Measurements from ENCODE around the gene ZBTB5.

DNA sequence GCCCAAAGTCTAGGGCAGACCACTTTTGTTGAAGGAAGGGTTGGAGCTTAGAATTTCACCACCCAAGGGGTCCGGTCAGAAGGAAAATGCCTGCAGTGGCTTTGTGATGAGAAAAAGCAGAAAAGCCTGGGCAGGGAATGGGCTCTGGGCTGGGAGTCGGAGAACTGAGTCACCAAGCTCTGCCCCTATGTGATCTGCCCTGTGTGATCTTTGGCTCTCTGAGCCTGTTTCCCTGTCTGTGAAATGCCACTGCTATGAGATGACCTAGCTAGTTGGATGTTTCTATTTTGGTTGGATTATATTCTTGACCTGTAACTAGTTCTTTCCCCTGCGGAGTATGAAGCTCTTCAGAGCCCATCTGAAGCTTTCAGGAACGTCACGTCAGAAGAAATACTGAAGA lies 30.3 kb upstream of the ZBTB5 start:
- TF ChIP-seq, protein P1, sequence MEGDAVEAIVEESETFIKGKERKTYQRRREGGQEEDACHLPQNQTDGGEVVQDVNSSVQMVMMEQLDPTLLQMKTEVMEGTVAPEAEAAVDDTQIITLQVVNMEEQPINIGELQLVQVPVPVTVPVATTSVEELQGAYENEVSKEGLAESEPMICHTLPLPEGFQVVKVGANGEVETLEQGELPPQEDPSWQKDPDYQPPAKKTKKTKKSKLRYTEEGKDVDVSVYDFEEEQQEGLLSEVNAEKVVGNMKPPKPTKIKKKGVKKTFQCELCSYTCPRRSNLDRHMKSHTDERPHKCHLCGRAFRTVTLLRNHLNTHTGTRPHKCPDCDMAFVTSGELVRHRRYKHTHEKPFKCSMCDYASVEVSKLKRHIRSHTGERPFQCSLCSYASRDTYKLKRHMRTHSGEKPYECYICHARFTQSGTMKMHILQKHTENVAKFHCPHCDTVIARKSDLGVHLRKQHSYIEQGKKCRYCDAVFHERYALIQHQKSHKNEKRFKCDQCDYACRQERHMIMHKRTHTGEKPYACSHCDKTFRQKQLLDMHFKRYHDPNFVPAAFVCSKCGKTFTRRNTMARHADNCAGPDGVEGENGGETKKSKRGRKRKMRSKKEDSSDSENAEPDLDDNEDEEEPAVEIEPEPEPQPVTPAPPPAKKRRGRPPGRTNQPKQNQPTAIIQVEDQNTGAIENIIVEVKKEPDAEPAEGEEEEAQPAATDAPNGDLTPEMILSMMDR (IDR thresholded peaks at IDR 0.05): no peak
- no peak for TF ChIP-seq POLR2A (IDR thresholded peaks at IDR 0.05)
